WTC11 (cell line): ENCODE data around the gene TRIM50. TPM values are rescaled to one million over a fixed set of nuclear protein-coding genes. Genes with fewer than 3 reads are reported as not detected.
"Not testable (repeated sequence)": the region's sequence is repeated elsewhere in the genome, so short reads cannot be mapped to it uniquely, and the experiment has no call there.

Experiments
- ATAC-seq: fragments of 200-7000 bp; cut with Tn5 transposase; 2 replicates; pipeline ENCODE4 v1.10.0; 2021; ENCODE audit warnings: mild to moderate bottlenecking, moderate library complexity
- CTCF ChIA-PET: fragments of 300-600 bp; sonication (Branson Sonifier 250); formaldehyde crosslinking; loops from one replicate; lab custom pipeline; 2021; ENCODE audit warnings: antibody characterized with exemption; lab: Charles Lee
- POLR2A ChIA-PET: fragments of 350-600 bp; sonication (Branson Sonifier 250); formaldehyde crosslinking; loops from one replicate; lab custom pipeline; 2021; ENCODE audit warnings: antibody characterized with exemption; lab: Charles Lee
- DNase-seq: peaks from one replicate; pipeline ENCODE4 v3.0.0; 2021; ENCODE audit warnings: low spot score
- H3K27ac Mint-ChIP-seq: 2 replicates; pipeline ENCODE4 v1.8.0; 2021; ENCODE audit warnings: mixed read lengths
- H3K27me3 Mint-ChIP-seq: 2 replicates; pipeline ENCODE4 v1.8.0; 2021; ENCODE audit warnings: low read depth, mild to moderate bottlenecking, moderate library complexity, mixed read lengths
- H3K36me3 Mint-ChIP-seq: 2 replicates; pipeline ENCODE4 v1.8.0; 2021; ENCODE audit warnings: mixed read lengths
- H3K4me1 Mint-ChIP-seq: 2 replicates; pipeline ENCODE4 v1.8.0; 2022; ENCODE audit warnings: mixed read lengths
- H3K4me3 Mint-ChIP-seq: 2 replicates; pipeline ENCODE4 v1.8.0; 2021; ENCODE audit warnings: mild to moderate bottlenecking, moderate library complexity, mixed read lengths
- H3K9me3 Mint-ChIP-seq: 2 replicates; pipeline ENCODE4 v1.8.0; 2021; ENCODE audit warnings: mixed read lengths
- AFF4 ChIP-seq: sonication (generic); formaldehyde crosslinking; IDR thresholded peaks from 2 replicates; pipeline ENCODE4 v1.8.1; 2023; ENCODE audit warnings: mild to moderate bottlenecking, missing genetic modification reagents, borderline replicate concordance
- PRRX2 ChIP-seq: fragments of 250-450 bp; sonication (Bioruptor Pico); IDR thresholded peaks from 2 replicates; pipeline ENCODE4 v1.8.0; 2021; ENCODE audit warnings: mild to moderate bottlenecking
- SMAD3 ChIP-seq: sonication (generic); formaldehyde crosslinking; IDR thresholded peaks from 2 replicates; pipeline ENCODE4 v1.8.0; 2022; ENCODE audit warnings: missing genetic modification reagents, mild to moderate bottlenecking, borderline replicate concordance
- STAT6 ChIP-seq: sonication (generic); formaldehyde crosslinking; conservative IDR thresholded peaks from 2 replicates; pipeline ENCODE4 v1.8.1; 2023; ENCODE audit warnings: mild to moderate bottlenecking, low read depth, missing genetic modification reagents, moderate library complexity
- TEAD1 ChIP-seq: sonication (generic); formaldehyde crosslinking; IDR thresholded peaks from 2 replicates; pipeline ENCODE4 v1.8.0; 2022; ENCODE audit warnings: mild to moderate bottlenecking, missing genetic modification reagents
- ZBTB21 ChIP-seq: sonication (generic); formaldehyde crosslinking; IDR thresholded peaks from 2 replicates; pipeline ENCODE4 v1.8.1; 2023; ENCODE audit warnings: mild to moderate bottlenecking, missing genetic modification reagents, borderline replicate concordance
- ZNF232 ChIP-seq: sonication (generic); formaldehyde crosslinking; IDR thresholded peaks from 2 replicates; pipeline ENCODE4 v1.8.0; 2022; ENCODE audit warnings: mild to moderate bottlenecking, missing genetic modification reagents
- ZNF263 ChIP-seq: sonication (generic); formaldehyde crosslinking; IDR thresholded peaks from 2 replicates; pipeline ENCODE4 v1.8.1; 2022; ENCODE audit warnings: low read depth, mild to moderate bottlenecking, moderate library complexity, missing genetic modification reagents
- ZNF396 ChIP-seq: fragments of 250-450 bp; sonication (Bioruptor Pico); IDR thresholded peaks from 2 replicates; pipeline ENCODE4 v1.8.0; 2021; ENCODE audit warnings: mild to moderate bottlenecking, moderate library complexity, borderline replicate concordance
- ZNF671 ChIP-seq: fragments of 250-450 bp; sonication (Bioruptor Pico); IDR thresholded peaks from 2 replicates; pipeline ENCODE4 v1.8.0; 2021; ENCODE audit warnings: mild to moderate bottlenecking
- total RNA-seq: library from RNA; stranded (reverse); gene quantifications from 3 replicates; pipeline ENCODE4 v1.2.3, GENCODE V29; 2021
- TF ChIP-seq, protein P1 (sequence below): fragments of 250-450 bp; sonication (Bioruptor Pico); IDR thresholded peaks from 2 replicates; pipeline ENCODE4 v2.1.2; 2022; ENCODE audit warnings: mild to moderate bottlenecking, moderate library complexity

Gene TRIM50
- total RNA-seq, 1 experiment from 2014 or later = 0.15 TPM

- TF ChIP-seq STAT6 (CRISPR knock-in tag) (no peak), ZNF232 (CRISPR knock-in tag) (no peak), ZNF263 (CRISPR knock-in tag) (no peak), SMAD3 (no peak), TEAD1 (no peak)
- TF ChIP-seq, protein P1, sequence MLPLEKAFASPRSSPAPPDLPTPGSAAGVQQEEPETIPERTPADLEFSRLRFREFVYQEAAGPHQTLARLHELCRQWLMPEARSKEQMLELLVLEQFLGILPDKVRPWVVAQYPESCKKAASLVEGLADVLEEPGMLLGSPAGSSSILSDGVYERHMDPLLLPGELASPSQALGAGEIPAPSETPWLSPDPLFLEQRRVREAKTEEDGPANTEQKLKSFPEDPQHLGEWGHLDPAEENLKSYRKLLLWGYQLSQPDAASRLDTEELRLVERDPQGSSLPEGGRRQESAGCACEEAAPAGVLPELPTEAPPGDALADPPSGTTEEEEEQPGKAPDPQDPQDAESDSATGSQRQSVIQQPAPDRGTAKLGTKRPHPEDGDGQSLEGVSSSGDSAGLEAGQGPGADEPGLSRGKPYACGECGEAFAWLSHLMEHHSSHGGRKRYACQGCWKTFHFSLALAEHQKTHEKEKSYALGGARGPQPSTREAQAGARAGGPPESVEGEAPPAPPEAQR (CRISPR knock-in tag) = no peak
These were observed 36.3 kb upstream of the TRIM50 start (continued) for GRCh38 chr7:73364006-73364728.

DNA sequence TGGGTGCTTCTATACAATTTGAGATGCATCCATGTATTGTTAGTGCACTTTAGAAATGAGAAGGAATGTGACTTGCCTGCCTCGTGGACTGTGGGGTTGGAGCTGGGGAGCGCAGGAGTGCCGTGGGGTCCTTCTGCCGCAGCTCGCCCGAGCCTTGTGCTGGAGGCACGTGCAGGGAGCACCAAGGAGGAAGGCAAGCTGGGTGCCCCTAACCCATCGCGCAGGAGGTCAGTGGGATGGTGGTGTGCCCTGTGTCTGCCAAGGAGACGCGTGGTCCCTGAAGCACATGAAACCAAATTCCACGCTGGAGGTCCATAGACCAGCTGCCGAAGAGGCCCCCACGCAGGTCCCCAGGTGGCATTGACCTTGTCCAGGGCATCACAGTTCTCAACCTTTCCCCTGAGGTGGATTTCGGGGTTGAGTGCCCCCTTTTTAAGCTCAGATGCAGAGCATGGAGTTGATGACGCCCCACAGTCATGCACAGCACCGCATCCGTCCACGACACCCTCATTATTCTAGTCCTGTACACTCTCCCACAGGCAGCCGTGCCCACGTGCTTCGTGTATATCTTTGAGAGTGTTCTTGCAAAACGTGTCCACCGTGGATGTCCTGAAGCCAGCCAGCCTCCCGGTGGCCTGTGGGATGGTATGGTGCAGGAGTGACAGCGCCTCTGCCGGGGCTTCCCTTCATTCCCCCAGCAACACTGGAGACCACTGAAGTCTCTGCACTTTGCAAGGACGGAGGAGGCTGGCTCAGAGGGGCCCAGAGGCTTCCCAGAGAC, 35.5 kb upstream of the TRIM50 start:
- Mint-ChIP-seq H3K9me3 (no peaks in the 10 kb centered on the region), H3K4me3 (no peak overlapping the region), H3K27ac (no peak overlapping the region), H3K27me3 (no peaks in the 10 kb centered on the region), H3K36me3 (no peaks in the 10 kb centered on the region), H3K4me1 (no peaks in the 10 kb centered on the region)
- DNase-seq = no peak
- ChIA-PET CTCF (no interaction called here), POLR2A (interaction anchor here (1.0 kb wide), 1 partner anchor 8 kb away, joined by 4 read pairs; no protein-coding TSS in a partner anchor)
- no peak for ATAC-seq
- TF ChIP-seq PRRX2 (CRISPR knock-in tag) (no peak), ZNF396 (no peak), AFF4 (CRISPR knock-in tag) (no peak), ZBTB21 (no peak), ZNF671 (CRISPR knock-in tag) (no peak)

- H3K36me3 Mint-ChIP-seq, H3K27me3 Mint-ChIP-seq, H3K9me3 Mint-ChIP-seq, H3K27ac Mint-ChIP-seq, H3K4me1 Mint-ChIP-seq, ATAC-seq, POLR2A ChIA-PET, H3K4me3 Mint-ChIP-seq, CTCF ChIA-PET, DNase-seq: not testable (repeated sequence)
These were observed 32.7 kb upstream of the TRIM50 start for GRCh38 chr7:73360590-73360989.
